H1 (cell line): ENCODE data around the gene EME2. TPM values are rescaled to one million over a fixed set of nuclear protein-coding genes. Genes with fewer than 3 reads are reported as not detected.

ENCODE experiments used
- ATF2 ChIP-seq: IDR thresholded peaks from 2 replicates; pipeline ENCODE4 v1.6.1; 2012; ENCODE audit warnings: low read length, inconsistent platforms
- ATF3 ChIP-seq: IDR thresholded peaks from 2 replicates; pipeline ENCODE4 v1.6.1; 2011; ENCODE audit warnings: low read depth, mild to moderate bottlenecking, low read length; ENCODE audit not compliant: insufficient read depth
- CBX8 ChIP-seq: fragments of 300-800, 300-1000 bp; sonication (generic); IDR thresholded peaks from 2 replicates; pipeline ENCODE4 v1.7.1; 2016; ENCODE audit warnings: low read depth, low read length, borderline replicate concordance
- CHD7 ChIP-seq: fragments of 300-600 bp; sonication (generic); IDR thresholded peaks from 2 replicates; pipeline ENCODE4 v1.7.1; 2012; ENCODE audit warnings: low read length, moderate library complexity, mild to moderate bottlenecking, inconsistent platforms; ENCODE audit not compliant: insufficient replicate concordance
- EP300 ChIP-seq, 2 experiments: IDR thresholded peaks; 1 replicate in 1 of 2; 2 replicates in 1 of 2; pipeline ENCODE4 v1.6.1; 2011 to 2012; ENCODE audit warnings: low read depth in 2 of 2, low read length in 2 of 2, mild to moderate bottlenecking in 2 of 2, borderline replicate concordance in 1 of 2, inconsistent platforms in 1 of 2, moderate library complexity in 1 of 2
- RNF2 ChIP-seq: fragments of 200-900, 300-1000 bp; sonication (generic); IDR thresholded peaks from 2 replicates; pipeline ENCODE4 v1.7.1; 2016; ENCODE audit warnings: borderline replicate concordance, low read depth, mild to moderate bottlenecking, antibody characterized with exemption, low read length; ENCODE audit not compliant: poor library complexity, severe bottlenecking; ENCODE audit errors: missing control alignments
- polyA plus RNA-seq, 7 experiments: library from polyadenylated mRNA; depleted of rRNA in 3 of 7; stranded (reverse) in 5 of 7; unstranded in 2 of 7; fragments of >200 nt in 5 of 7; fragments of 200-250 nt in 2 of 7; gene quantifications; 1 replicate in 5 of 7; 2 replicates in 1 of 7; 4 replicates in 1 of 7; pipeline versions ENCODE4 v1.2.1 to v1.2.3, GENCODE V29; 2011 to 2013; ENCODE audit warnings: missing spikeins in 2 of 7, mixed read lengths in 2 of 7
- total RNA-seq: library from RNA; stranded (reverse); fragmentation: NEBNext Ultra II Directional; extraction: Animal tissue kit (Norgen Biotek cat#: 25700); gene quantifications from 2 replicates; pipeline ENCODE4 v1.2.1, GENCODE V29; 2021

Gene EME2
- total and polyA plus RNA-seq, 2 of the 8 experiments (the other 6 are each of a cell fraction or from before 2014, with no cell fraction given): 13.1 to 19.7 TPM

GRCh38 chr16:1772908-1773702 lies 495 bp downstream of the EME2 start, which contains the start of gene MRPS34 (continued):
- TF ChIP-seq RNF2 (no peak), ATF2 (no peak), CBX8 (no peak), ATF3 (no peak), EP300 (IDR thresholded peaks at IDR 0.05; ENCODE audit: borderline replicate concordance in 1 of 2, low read depth in 2 of 2, low read length in 2 of 2) (no peak), CHD7 (no peak)
